ENCODE results near the gene ABHD12B.

DNA sequence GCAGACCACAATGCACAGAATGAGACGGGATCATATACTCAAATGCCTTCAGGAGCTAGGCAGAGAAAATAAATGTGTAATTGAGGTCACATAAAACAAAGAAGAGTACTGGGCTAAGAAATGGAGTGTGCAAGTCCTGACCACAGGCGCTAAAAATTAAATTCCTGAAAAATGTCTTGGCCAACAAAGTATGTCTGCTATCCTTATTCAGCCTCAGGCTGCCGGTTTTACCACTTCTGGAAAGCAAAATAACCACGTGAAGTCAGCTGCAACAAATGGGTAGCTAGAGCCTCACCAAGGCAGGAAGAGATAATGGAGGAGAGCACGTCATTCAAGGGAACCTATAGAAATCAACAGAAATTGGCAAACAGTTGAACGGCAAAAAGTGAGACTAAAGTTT is 69.3 kb downstream of the ABHD12B start:
- no peak for TF ChIP-seq HMG20A (CRISPR knock-in tag; IDR thresholded peaks at IDR 0.05; ENCODE audit: borderline replicate concordance)
- no peak for TF ChIP-seq GABPA (IDR thresholded peaks at IDR 0.05; ENCODE audit: low read depth, low read length)
- no peak for TF ChIP-seq GABPA (CRISPR knock-in tag; IDR thresholded peaks at IDR 0.05; ENCODE audit: low read depth)
- no peak for TF ChIP-seq FOSL1 (CRISPR knock-in tag; IDR thresholded peaks at IDR 0.05; ENCODE audit: borderline replicate concordance)
- TF ChIP-seq CTCF (CRISPR knock-in tag; IDR thresholded peaks at IDR 0.05): no peak
- no peak for TF ChIP-seq MYNN (CRISPR knock-in tag; IDR thresholded peaks at IDR 0.05; ENCODE audit: low read depth)
- no peak for TF ChIP-seq HDAC6 (IDR thresholded peaks at IDR 0.05; ENCODE audit: low read depth, low read length)
- no peak for TF ChIP-seq ISX (CRISPR knock-in tag; conservative IDR thresholded peaks at IDR 0.05)
- TF ChIP-seq ZNF317 (CRISPR knock-in tag; IDR thresholded peaks at IDR 0.05): no peak
- TF ChIP-seq SETDB1 (CRISPR knock-in tag; IDR thresholded peaks at IDR 0.05; ENCODE audit: borderline replicate concordance): no peak
- TF ChIP-seq, protein P1, sequence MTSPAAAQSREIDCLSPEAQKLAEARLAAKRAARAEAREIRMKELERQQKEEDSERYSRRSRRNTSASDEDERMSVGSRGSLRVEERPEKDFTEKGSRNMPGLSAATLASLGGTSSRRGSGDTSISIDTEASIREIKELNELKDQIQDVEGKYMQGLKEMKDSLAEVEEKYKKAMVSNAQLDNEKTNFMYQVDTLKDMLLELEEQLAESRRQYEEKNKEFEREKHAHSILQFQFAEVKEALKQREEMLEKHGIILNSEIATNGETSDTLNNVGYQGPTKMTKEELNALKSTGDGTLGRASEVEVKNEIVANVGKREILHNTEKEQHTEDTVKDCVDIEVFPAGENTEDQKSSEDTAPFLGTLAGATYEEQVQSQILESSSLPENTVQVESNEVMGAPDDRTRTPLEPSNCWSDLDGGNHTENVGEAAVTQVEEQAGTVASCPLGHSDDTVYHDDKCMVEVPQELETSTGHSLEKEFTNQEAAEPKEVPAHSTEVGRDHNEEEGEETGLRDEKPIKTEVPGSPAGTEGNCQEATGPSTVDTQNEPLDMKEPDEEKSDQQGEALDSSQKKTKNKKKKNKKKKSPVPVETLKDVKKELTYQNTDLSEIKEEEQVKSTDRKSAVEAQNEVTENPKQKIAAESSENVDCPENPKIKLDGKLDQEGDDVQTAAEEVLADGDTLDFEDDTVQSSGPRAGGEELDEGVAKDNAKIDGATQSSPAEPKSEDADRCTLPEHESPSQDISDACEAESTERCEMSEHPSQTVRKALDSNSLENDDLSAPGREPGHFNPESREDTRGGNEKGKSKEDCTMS (CRISPR knock-in tag; conservative IDR thresholded peaks at IDR 0.05): no peak
